ENCODE data around the gene UNC13D. TPM values are rescaled to one million over a fixed set of nuclear protein-coding genes. Genes with fewer than 3 reads are reported as not detected.

Gene UNC13D
- polyA plus RNA-seq, 3 donors: 28.4 to 111 (median 53.3) TPM

DNA sequence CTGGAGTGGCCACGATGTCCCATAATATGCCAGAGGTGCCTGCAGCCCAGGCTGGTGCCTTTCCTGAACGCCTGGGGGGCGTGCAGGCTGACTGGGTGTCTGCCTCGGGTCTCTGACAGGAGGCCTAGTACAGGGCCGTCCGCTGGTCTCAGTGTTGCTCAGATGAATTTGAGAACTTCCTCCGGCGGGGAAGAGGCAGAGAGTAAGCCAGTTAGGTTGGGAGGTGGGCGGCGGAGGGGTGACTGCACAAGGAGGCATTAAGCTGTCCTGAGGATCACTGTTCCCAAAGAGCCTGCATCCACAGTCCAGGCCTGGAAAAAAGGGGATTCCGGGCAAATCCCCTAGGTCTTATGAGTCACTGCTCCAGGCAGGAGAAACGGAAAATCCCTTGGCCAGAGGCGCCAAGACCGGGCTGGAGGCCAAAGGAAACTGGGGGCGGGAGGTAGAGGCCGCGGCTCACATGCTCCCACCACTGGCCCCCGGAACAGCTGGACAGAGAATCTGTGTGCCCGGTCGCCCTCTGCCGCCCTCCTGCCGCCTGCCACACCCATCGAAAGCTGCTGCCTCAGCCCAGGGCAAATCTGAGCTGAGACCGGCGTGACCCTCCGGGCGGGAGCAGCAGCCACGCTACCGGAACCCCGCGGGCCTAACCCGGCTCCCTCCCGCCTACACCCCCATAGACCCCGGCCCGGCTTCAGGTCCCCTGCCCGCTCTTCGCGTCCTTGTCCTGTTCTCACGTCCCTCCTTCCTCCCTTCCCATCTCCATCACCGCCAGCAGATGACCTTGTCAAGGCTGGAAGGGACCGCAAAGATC, 32.9 kb upstream of the UNC13D start:
- Histone ChIP-seq H3K27ac (ENCODE audit: low read depth in 1 of 2, low read length in 2 of 2) (no peak overlapping the region), H3K79me2 (ENCODE audit: insufficient read depth, low read length) (no peaks in the 10 kb centered on the region), H3K4me2 (replicated peaks; ENCODE audit: extremely low read depth, low read length, poor library complexity, severe bottlenecking) (peak overlapping the region; percentile 80), H2AFZ (ENCODE audit: insufficient read depth, low read depth, low read length, poor library complexity, severe bottlenecking) (peak overlapping the region; percentile 76), H3K9ac (ENCODE audit: insufficient read depth, low read length, poor library complexity, severe bottlenecking) (no peak overlapping the region), H3K4me1 (ENCODE audit: control insufficient read depth in 1 of 2, insufficient read depth in 2 of 2, low read length in 2 of 2) (peaks cover 27 to 38% of the 10 kb centered on the region in 2 donors), H3K27me3 (ENCODE audit: control insufficient read depth in 2 of 2, insufficient read depth in 2 of 2, low read length in 2 of 2) (peaks cover 16 to 48% of the 10 kb centered on the region in 2 donors), H3K36me3 (replicated peaks in 1 of 2; ENCODE audit: control insufficient read depth in 1 of 2, insufficient read depth in 2 of 2, low read length in 2 of 2) (no peaks in the 10 kb centered on the region), H3K4me3 (replicated peaks in 1 of 3; ENCODE audit: low read depth in 2 of 3, low read length in 3 of 3) (peak overlapping the region; percentile 8 to 68 (median 23)), H4K20me1 (ENCODE audit: insufficient read depth, low read length) (no peaks in the 10 kb centered on the region), H3K9me3 (replicated peaks in 1 of 2; ENCODE audit: control insufficient read depth in 1 of 2, insufficient read depth in 1 of 2, low read length in 2 of 2) (peaks cover 0 to 5% of the 10 kb centered on the region in 2 donors)
- peaks cover 0 to 14% (median 4%) of the 10 kb centered on the region in 7 donors for H3K9me3 Mint-ChIP-seq
- peaks cover 2 to 6% of the 10 kb centered on the region in 2 donors for H3K36me3 Mint-ChIP-seq
- peaks cover 28% of the 10 kb centered on the region for H3K4me1 Mint-ChIP-seq
- peaks cover 51 to 66% (median 55%) of the 10 kb centered on the region in 3 donors for H3K27me3 Mint-ChIP-seq (ENCODE audit: low read depth in 3 of 3)
- H3K27ac Mint-ChIP-seq: peak overlapping the region in 2 of 7 donors; percentile 40 to 60
- WGBS (ENCODE audit: insufficient coverage): 10% methylated on average over 37 of the region's 41 CpGs
- intact Hi-C loops (cut with micrococcal nuclease): no loop called here
- peak in 1 of 3 donors; percentile 56 for DNase-seq
- peak overlapping the region; percentile 73 to 95 for H3K4me3 Mint-ChIP-seq
- TF ChIP-seq, protein P1, sequence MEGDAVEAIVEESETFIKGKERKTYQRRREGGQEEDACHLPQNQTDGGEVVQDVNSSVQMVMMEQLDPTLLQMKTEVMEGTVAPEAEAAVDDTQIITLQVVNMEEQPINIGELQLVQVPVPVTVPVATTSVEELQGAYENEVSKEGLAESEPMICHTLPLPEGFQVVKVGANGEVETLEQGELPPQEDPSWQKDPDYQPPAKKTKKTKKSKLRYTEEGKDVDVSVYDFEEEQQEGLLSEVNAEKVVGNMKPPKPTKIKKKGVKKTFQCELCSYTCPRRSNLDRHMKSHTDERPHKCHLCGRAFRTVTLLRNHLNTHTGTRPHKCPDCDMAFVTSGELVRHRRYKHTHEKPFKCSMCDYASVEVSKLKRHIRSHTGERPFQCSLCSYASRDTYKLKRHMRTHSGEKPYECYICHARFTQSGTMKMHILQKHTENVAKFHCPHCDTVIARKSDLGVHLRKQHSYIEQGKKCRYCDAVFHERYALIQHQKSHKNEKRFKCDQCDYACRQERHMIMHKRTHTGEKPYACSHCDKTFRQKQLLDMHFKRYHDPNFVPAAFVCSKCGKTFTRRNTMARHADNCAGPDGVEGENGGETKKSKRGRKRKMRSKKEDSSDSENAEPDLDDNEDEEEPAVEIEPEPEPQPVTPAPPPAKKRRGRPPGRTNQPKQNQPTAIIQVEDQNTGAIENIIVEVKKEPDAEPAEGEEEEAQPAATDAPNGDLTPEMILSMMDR (IDR thresholded peaks at IDR 0.05): no peak

DNA sequence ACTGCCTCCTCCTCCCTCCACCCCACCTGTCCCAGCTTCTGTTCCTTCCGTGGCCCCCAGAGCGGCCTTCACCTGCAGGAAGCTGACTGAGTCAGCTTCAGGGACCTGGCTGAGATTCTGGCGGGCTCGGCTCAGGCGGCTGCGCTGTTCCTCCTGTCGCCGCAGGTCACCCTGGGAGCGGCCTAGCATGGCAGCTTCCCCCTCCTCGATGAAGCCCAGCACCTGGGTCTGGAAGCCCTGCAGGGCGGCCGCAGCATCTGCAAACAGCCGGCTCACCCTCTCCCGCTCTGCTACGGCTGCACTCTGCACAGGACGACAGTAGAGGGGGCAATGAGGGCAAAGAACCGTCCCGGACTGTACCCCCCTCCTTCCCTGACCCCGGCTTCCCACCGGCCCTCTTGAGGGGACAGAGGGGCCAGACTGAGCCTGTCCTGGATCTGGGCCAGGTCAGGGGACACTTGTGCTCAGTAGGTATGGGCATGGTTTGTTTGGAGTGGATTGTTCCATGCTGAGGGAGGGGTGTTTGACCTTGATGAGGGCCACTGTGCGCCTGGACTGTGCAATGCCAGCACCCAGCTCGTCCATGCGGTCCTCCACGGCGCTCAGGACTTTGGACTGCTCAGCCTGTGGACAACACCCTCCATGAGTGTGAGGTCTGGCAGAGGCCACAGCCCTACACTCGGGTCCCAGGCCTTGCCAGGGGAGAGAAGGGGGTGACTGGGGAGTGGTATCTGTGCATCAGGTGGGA, 32.2 kb upstream of the UNC13D start:
- Histone ChIP-seq H3K36me3 (replicated peaks in 1 of 2; ENCODE audit: control insufficient read depth in 1 of 2, insufficient read depth in 2 of 2, low read length in 2 of 2) (no peaks in the 10 kb centered on the region), H3K9me3 (replicated peaks in 1 of 2; ENCODE audit: control insufficient read depth in 1 of 2, insufficient read depth in 1 of 2, low read length in 2 of 2) (peaks cover 0 to 5% of the 10 kb centered on the region in 2 donors), H4K20me1 (ENCODE audit: insufficient read depth, low read length) (no peaks in the 10 kb centered on the region), H3K4me1 (ENCODE audit: control insufficient read depth in 1 of 2, insufficient read depth in 2 of 2, low read length in 2 of 2) (peaks cover 27 to 38% of the 10 kb centered on the region in 2 donors), H3K4me3 (replicated peaks in 1 of 3; ENCODE audit: low read depth in 2 of 3, low read length in 3 of 3) (peak overlapping the region in 2 of 3 experiments; percentile 9 to 60), H3K27me3 (ENCODE audit: control insufficient read depth in 2 of 2, insufficient read depth in 2 of 2, low read length in 2 of 2) (peaks cover 16 to 48% of the 10 kb centered on the region in 2 donors), H2AFZ (ENCODE audit: insufficient read depth, low read depth, low read length, poor library complexity, severe bottlenecking) (peak overlapping the region; percentile 42), H3K9ac (ENCODE audit: insufficient read depth, low read length, poor library complexity, severe bottlenecking) (no peak overlapping the region), H3K79me2 (ENCODE audit: insufficient read depth, low read length) (no peaks in the 10 kb centered on the region), H3K4me2 (replicated peaks; ENCODE audit: extremely low read depth, low read length, poor library complexity, severe bottlenecking) (peak overlapping the region; percentile 58), H3K27ac (ENCODE audit: low read depth in 1 of 2, low read length in 2 of 2) (no peak overlapping the region)
- peaks cover 50 to 62% (median 52%) of the 10 kb centered on the region in 3 donors for H3K27me3 Mint-ChIP-seq (ENCODE audit: low read depth in 3 of 3)
- H3K4me3 Mint-ChIP-seq: peak overlapping the region; percentile 69 to 95
- H3K27ac Mint-ChIP-seq: no peak overlapping the region
- peaks cover 2 to 6% of the 10 kb centered on the region in 2 donors for H3K36me3 Mint-ChIP-seq
- 24% methylated on average over 21 of the region's 26 CpGs for WGBS (ENCODE audit: insufficient coverage)
- no peak for DNase-seq
- intact Hi-C loops (cut with micrococcal nuclease): no loop called here
- peaks cover 0 to 14% (median 4%) of the 10 kb centered on the region in 7 donors for H3K9me3 Mint-ChIP-seq
- TF ChIP-seq, protein P1 (IDR thresholded peaks at IDR 0.05): no peak
- H3K4me1 Mint-ChIP-seq: peaks cover 28% of the 10 kb centered on the region
